ENCODE data around the gene TBC1D22A. TPM values are rescaled to one million over a fixed set of nuclear protein-coding genes. Genes with fewer than 3 reads are reported as not detected.
A peak's percentile ranks its signal among the peaks of the same experiment; 100 is the strongest.

The TBC1D22A gene
- total RNA-seq, 6 donors from 2014 or later = 27.1 to 48.2 (median 35.3) TPM

DNA sequence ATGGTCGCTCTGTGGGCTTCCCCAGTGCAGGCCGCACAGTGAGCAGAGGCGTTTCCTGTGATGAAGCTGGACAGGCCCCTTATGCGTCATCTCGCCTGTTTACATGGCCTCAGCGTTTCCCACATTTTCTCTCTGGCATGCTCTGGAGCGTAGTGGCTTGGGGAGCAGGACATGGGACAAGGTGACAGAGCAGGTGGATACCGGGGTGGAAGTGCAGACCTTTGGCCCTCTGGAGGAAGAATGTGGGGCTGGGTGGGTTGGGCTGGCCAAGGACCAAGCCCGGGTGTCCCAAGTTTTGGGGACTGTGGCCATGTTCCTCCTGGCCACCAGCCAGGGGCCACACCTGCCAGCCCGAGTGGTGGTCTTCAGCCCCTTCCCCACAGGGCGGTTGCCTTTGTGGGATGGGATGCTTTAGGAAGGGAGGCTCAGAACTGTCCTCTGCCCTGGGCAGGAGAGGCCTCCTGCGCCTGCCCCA, 446.6 kb downstream of the TBC1D22A start:
- H3K4me1 ChIP-seq = no peaks in the 10 kb centered on the region
- WGBS, 2 donors = 84 to 100% methylated on average over 2 to 10 of the region's 12 CpGs
- no peak overlapping the region for H3K27ac ChIP-seq
- H3K36me3 ChIP-seq = no peaks in the 10 kb centered on the region
- H3K9me3 ChIP-seq = no peaks in the 10 kb centered on the region
- ATAC-seq (ENCODE audit: low FRiP score in 2 of 2) = no peak
- DNase-seq = no peak
- no peak for TF ChIP-seq EP300 (IDR thresholded peaks at IDR 0.05)
- TF ChIP-seq, protein P1, sequence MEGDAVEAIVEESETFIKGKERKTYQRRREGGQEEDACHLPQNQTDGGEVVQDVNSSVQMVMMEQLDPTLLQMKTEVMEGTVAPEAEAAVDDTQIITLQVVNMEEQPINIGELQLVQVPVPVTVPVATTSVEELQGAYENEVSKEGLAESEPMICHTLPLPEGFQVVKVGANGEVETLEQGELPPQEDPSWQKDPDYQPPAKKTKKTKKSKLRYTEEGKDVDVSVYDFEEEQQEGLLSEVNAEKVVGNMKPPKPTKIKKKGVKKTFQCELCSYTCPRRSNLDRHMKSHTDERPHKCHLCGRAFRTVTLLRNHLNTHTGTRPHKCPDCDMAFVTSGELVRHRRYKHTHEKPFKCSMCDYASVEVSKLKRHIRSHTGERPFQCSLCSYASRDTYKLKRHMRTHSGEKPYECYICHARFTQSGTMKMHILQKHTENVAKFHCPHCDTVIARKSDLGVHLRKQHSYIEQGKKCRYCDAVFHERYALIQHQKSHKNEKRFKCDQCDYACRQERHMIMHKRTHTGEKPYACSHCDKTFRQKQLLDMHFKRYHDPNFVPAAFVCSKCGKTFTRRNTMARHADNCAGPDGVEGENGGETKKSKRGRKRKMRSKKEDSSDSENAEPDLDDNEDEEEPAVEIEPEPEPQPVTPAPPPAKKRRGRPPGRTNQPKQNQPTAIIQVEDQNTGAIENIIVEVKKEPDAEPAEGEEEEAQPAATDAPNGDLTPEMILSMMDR (IDR thresholded peaks at IDR 0.05) = no peak
- TF ChIP-seq POLR2A (IDR thresholded peaks at IDR 0.05) = no peak
- TF ChIP-seq POLR2AphosphoS5 (IDR thresholded peaks at IDR 0.05) = no peak
- no peaks in the 10 kb centered on the region for H3K27me3 ChIP-seq
- no peak overlapping the region for H3K4me3 ChIP-seq

DNA sequence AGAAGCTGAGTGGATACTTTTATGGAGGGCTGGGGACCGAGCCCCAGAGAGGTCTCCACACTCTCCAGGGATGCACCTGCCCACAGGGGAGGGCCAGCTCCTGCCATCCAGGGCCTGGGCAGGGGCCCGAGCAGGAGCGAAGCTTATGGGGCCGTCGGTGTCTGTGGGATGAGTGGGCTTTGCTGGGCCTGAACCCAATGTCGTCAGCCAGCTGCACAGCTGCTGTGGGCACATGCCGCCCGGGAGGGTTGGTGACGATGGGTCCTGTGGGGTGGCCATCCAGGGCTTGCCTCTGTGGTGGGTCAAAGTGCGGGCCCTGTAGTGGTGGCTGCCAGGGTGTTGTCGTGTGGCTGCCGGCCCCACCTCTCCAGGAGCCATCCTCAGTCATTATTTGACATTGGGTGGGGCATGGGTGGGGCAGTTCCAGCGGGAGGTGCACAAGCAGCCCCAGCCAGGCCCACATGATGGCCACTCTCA, 447.1 kb downstream of the TBC1D22A start:
- ATAC-seq (ENCODE audit: low FRiP score in 2 of 2) (peak; percentile 12 to 66), DNase-seq (peak; percentile 12 to 61)
- Histone ChIP-seq H3K9me3 (no peaks in the 10 kb centered on the region), H3K4me3 (no peak overlapping the region), H3K27ac (no peak overlapping the region), H3K27me3 (no peaks in the 10 kb centered on the region), H3K4me1 (no peaks in the 10 kb centered on the region), H3K36me3 (no peaks in the 10 kb centered on the region)
- 80 to 92% methylated on average over 5 to 11 of the region's 13 CpGs for WGBS, 2 donors
- TF ChIP-seq, protein P1 (IDR thresholded peaks at IDR 0.05) = no peak

DNA sequence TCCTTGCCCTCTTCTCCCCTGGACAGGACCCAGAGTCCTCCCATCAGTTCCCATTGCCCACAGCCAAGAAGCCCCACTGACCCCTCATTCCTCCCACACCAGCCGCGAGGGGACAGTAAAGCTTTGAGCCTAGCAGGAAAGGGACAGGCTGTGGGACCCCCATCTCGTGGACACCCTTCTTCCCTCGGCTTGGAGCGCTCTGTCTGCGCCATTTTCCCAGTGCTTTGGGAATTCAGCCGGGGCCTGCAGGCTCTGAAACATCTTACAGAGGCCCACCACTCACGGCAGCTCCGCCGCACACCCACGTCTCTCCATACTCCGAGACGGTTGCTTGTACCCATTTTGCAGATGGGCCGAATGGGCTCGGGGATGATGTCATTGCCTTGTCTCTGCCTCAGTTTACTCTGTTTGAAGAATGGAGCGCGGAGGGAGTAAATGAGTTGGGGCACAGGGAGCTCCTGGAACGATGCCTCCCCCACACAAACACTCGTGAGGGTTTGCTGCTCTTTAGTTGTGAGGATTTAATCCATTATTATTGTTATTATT, 447.7 kb downstream of the TBC1D22A start:
- H3K36me3 ChIP-seq = no peaks in the 10 kb centered on the region
- H3K9me3 ChIP-seq = no peaks in the 10 kb centered on the region
- no peak overlapping the region for H3K4me3 ChIP-seq
- 91 to 97% methylated on average over 18 to 19 of the region's 19 CpGs for WGBS, 2 donors
- H3K4me1 ChIP-seq = no peaks in the 10 kb centered on the region
- H3K27ac ChIP-seq = no peak overlapping the region
- ATAC-seq (ENCODE audit: low FRiP score in 2 of 2) (no peak), DNase-seq (no peak)
- H3K27me3 ChIP-seq = no peaks in the 10 kb centered on the region
- TF ChIP-seq, protein P1 (IDR thresholded peaks at IDR 0.05) = no peak
- no peak for TF ChIP-seq POLR2AphosphoS5 (IDR thresholded peaks at IDR 0.05)
- TF ChIP-seq EP300 (IDR thresholded peaks at IDR 0.05) = no peak
- no peak for TF ChIP-seq POLR2A (IDR thresholded peaks at IDR 0.05)

DNA sequence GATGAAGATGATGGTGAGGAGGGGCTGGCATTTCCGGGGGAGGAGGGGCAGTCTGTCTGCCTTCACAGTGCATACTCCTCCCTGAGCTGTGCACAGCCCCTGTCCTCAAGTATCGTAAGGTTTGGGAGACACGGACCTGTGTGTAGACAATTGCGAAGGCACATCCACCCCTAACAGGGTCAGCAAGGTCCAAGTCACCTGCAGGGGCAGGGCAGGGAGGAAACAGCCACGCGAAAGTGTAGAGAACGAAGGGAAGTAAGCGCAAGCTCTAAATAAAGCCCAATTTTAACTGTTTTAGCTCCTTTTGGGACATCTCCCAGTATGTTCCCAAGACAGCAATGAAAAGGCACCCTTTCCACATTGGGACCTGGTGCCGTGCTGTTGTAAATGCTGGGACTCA, 448.2 kb downstream of the TBC1D22A start:
- no peaks in the 10 kb centered on the region for H3K9me3 ChIP-seq
- H3K27me3 ChIP-seq = no peaks in the 10 kb centered on the region
- DNase-seq (no peak), ATAC-seq (ENCODE audit: low FRiP score in 2 of 2) (no peak)
- TF ChIP-seq, protein P1 (IDR thresholded peaks at IDR 0.05) = no peak
- no peak for TF ChIP-seq POLR2AphosphoS5 (IDR thresholded peaks at IDR 0.05)
- no peak for TF ChIP-seq POLR2A (IDR thresholded peaks at IDR 0.05)
- no peak for TF ChIP-seq EP300 (IDR thresholded peaks at IDR 0.05)
- H3K4me3 ChIP-seq = no peak overlapping the region
- H3K27ac ChIP-seq = no peak overlapping the region
- H3K4me1 ChIP-seq = no peaks in the 10 kb centered on the region
- WGBS, 2 donors = 85 to 88% methylated on average over 9 of the region's 9 CpGs
- H3K36me3 ChIP-seq = no peaks in the 10 kb centered on the region

DNA sequence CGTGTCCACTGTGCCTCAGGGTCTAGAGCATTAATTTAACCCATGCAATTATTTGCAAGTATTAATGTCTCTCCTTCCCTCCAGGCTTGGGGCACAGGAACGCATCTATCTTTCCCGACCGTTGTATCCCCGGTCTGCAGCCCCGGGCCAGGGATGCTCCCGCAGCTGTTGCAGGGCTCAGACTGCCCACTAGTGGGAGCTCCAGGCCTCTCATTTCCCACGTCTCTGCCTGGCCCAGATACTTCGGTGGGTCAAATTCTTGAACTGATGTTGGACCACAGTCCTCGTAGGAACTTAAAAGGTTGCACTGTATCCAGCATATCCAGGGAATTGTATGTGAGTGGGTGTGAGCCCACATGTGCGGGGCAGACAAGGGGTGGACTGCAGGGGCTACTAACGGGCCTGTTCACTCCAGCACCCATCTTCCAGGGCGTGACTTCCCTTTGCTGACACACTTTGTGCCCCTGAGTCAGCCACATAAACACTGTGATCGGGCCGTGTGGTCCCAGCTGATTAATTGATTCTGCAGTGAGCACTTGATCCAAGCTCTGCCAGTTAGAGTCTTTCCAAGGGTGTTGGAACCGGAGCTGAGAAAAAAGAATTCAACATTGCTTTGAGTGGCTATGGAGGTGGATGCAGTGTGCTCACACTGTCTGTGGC, 451.3 kb downstream of the TBC1D22A start:
- 75 to 77% methylated on average over 16 of the region's 16 CpGs for WGBS, 2 donors
- TF ChIP-seq EP300 (IDR thresholded peaks at IDR 0.05) (no peak), POLR2AphosphoS5 (IDR thresholded peaks at IDR 0.05) (no peak), POLR2A (IDR thresholded peaks at IDR 0.05) (no peak)
- TF ChIP-seq, protein P1 (IDR thresholded peaks at IDR 0.05) = peak; percentile 40 to 72 (median 60)

More for the DNA sequence above, 451.3 kb downstream of the TBC1D22A start:
- Histone ChIP-seq H3K9me3 (no peaks in the 10 kb centered on the region), H3K4me3 (no peak overlapping the region), H3K36me3 (no peaks in the 10 kb centered on the region), H3K27me3 (no peaks in the 10 kb centered on the region), H3K27ac (no peak overlapping the region), H3K4me1 (no peaks in the 10 kb centered on the region)
- peak in 1 of 2 donors; percentile 56 for DNase-seq
- peak; percentile 40 to 47 for ATAC-seq (ENCODE audit: low FRiP score in 2 of 2)

Measured in upper lobe of left lung (tissue), 6 donors.